ENCODE results near the gene CFAP74. TPM values are rescaled to one million over a fixed set of nuclear protein-coding genes. Genes with fewer than 3 reads are reported as not detected.

Gene CFAP74
- total RNA-seq, 4 donors from 2014 or later = 0.13 TPM; not detected in 3

GRCh38 chr1:2047749-2048729 lies 44.5 kb upstream of the CFAP74 start:
- intact Hi-C loops (cut with DNase I) = loop anchor here (5.0 kb wide), 1 partner anchor 101 kb away; no protein-coding TSS in a partner anchor
- WGBS, 2 donors = 77 to 84% methylated on average over 12 to 17 of the region's 25 CpGs
- peaks cover 22 to 25% of the 10 kb centered on the region in 2 donors for H3K4me1 ChIP-seq
- TF ChIP-seq CTCF (IDR thresholded peaks at IDR 0.05) (no peak), POLR2A (IDR thresholded peaks at IDR 0.05) (no peak)
- H3K36me3 ChIP-seq = no peaks in the 10 kb centered on the region
- H3K27me3 ChIP-seq = no peaks in the 10 kb centered on the region
- no peaks in the 10 kb centered on the region for H3K9me3 ChIP-seq
- no peak overlapping the region for H3K4me3 ChIP-seq (replicated peaks in 1 of 3)
- DNase-seq = no peak
- no peak overlapping the region for H3K27ac ChIP-seq

GRCh38 chr1:2046953-2047748 lies 43.6 kb upstream of the CFAP74 start:
- no peaks in the 10 kb centered on the region for H3K9me3 ChIP-seq
- WGBS, 2 donors = 57 to 70% methylated on average over 14 to 23 of the region's 25 CpGs
- H3K27ac ChIP-seq = no peak overlapping the region
- H3K4me1 ChIP-seq = peaks cover 16 to 25% of the 10 kb centered on the region in 2 donors
- no peak for DNase-seq
- TF ChIP-seq CTCF (IDR thresholded peaks at IDR 0.05) = no peak
- TF ChIP-seq POLR2A (IDR thresholded peaks at IDR 0.05) = no peak
- no peaks in the 10 kb centered on the region for H3K27me3 ChIP-seq
- no peak overlapping the region for H3K4me3 ChIP-seq (replicated peaks in 1 of 3)
- H3K36me3 ChIP-seq = no peaks in the 10 kb centered on the region
- intact Hi-C loops (cut with DNase I) = loop anchor here (5.0 kb wide), 1 partner anchor 100 kb away; no protein-coding TSS in a partner anchor

- peaks cover 9 to 17% of the 10 kb centered on the region in 2 donors for H3K4me1 ChIP-seq
- no peak overlapping the region for H3K27ac ChIP-seq
- H3K4me3 ChIP-seq (replicated peaks in 1 of 3) = no peak overlapping the region
- peak; percentile 72 for DNase-seq
- intact Hi-C loops (cut with DNase I) = loop anchor here (5.0 kb wide), 1 partner anchor 99 kb away; no protein-coding TSS in a partner anchor
- H3K9me3 ChIP-seq = no peaks in the 10 kb centered on the region
- WGBS, 2 donors = 37 to 40% methylated on average over 11 to 19 of the region's 20 CpGs
- H3K36me3 ChIP-seq = no peaks in the 10 kb centered on the region
- TF ChIP-seq CTCF (IDR thresholded peaks at IDR 0.05) = peak in 5 of 6 experiments; percentile 49 to 68 (median 55)
- TF ChIP-seq POLR2A (IDR thresholded peaks at IDR 0.05) = no peak
- H3K27me3 ChIP-seq = no peaks in the 10 kb centered on the region
These were observed 42.8 kb upstream of the CFAP74 start for GRCh38 chr1:2046174-2046917.

GRCh38 chr1:2045468-2046173 lies 42.0 kb upstream of the CFAP74 start:
- WGBS, 2 donors = 66 to 70% methylated on average over 13 to 15 of the region's 15 CpGs
- H3K4me1 ChIP-seq = peaks cover 9 to 17% of the 10 kb centered on the region in 2 donors
- H3K27ac ChIP-seq = no peak overlapping the region
- TF ChIP-seq POLR2A (IDR thresholded peaks at IDR 0.05) = no peak
- no peak for TF ChIP-seq CTCF (IDR thresholded peaks at IDR 0.05)
- no peak for DNase-seq
- H3K4me3 ChIP-seq (replicated peaks in 1 of 3) = no peak overlapping the region
- H3K36me3 ChIP-seq = no peaks in the 10 kb centered on the region
- no peaks in the 10 kb centered on the region for H3K27me3 ChIP-seq
- H3K9me3 ChIP-seq = no peaks in the 10 kb centered on the region
- intact Hi-C loops (cut with DNase I) = loop anchor here (5.0 kb wide), 1 partner anchor 98 kb away; no protein-coding TSS in a partner anchor

All from thyroid gland (tissue), 4 donors.